H1 (cell line): Measurements from ENCODE around the gene WWC1.

Experiments
- CTCF ChIP-seq, 3 experiments: IDR thresholded peaks; 1 replicate in 2 of 3; 2 replicates in 1 of 3; pipeline versions ENCODE4 v1.5.1 to v1.6.1; 2011; ENCODE audit warnings: low read length in 3 of 3, mild to moderate bottlenecking in 3 of 3, inconsistent platforms in 2 of 3, low read depth in 1 of 3, moderate library complexity in 1 of 3; ENCODE audit not compliant: insufficient read depth in 1 of 3; ENCODE audit errors: control extremely low read depth in 1 of 3
- POLR2A ChIP-seq, 2 experiments: IDR thresholded peaks; 1 replicate in 1 of 2; 2 replicates in 1 of 2; pipeline ENCODE4 v1.6.1; 2011; ENCODE audit warnings: low read depth in 2 of 2, low read length in 2 of 2, mild to moderate bottlenecking in 2 of 2; ENCODE audit errors: control extremely low read depth in 1 of 2
- USF2 ChIP-seq: IDR thresholded peaks from 2 replicates; pipeline ENCODE4 v1.6.1; 2011; ENCODE audit warnings: low read length, improper control_type of control experiment

- TF ChIP-seq POLR2A (IDR thresholded peaks at IDR 0.05; ENCODE audit: control extremely low read depth in 1 of 2, low read depth in 2 of 2, low read length in 2 of 2) = no peak
- TF ChIP-seq USF2 = no peak
- no peak for TF ChIP-seq CTCF (IDR thresholded peaks at IDR 0.05; ENCODE audit: control extremely low read depth in 1 of 3, insufficient read depth in 1 of 3, low read depth in 1 of 3, low read length in 3 of 3)
Measured at GRCh38 chr5:168298949-168299348, 7.5 kb downstream of the WWC1 start.
